GM20000 (cell line): ENCODE data around the gene DSTYK.

Experiments used
- DNase-seq: peaks from one replicate; pipeline ENCODE4 v3.0.0; 2012; ENCODE audit warnings: low spot score
- TF ChIP-seq, protein P1 (sequence below): IDR thresholded peaks from 2 replicates; pipeline ENCODE4 v1.5.1; 2012; ENCODE audit warnings: mild to moderate bottlenecking, control low read depth; ENCODE audit errors: extremely low read depth, missing control alignments

DSTYK gene, protein sequence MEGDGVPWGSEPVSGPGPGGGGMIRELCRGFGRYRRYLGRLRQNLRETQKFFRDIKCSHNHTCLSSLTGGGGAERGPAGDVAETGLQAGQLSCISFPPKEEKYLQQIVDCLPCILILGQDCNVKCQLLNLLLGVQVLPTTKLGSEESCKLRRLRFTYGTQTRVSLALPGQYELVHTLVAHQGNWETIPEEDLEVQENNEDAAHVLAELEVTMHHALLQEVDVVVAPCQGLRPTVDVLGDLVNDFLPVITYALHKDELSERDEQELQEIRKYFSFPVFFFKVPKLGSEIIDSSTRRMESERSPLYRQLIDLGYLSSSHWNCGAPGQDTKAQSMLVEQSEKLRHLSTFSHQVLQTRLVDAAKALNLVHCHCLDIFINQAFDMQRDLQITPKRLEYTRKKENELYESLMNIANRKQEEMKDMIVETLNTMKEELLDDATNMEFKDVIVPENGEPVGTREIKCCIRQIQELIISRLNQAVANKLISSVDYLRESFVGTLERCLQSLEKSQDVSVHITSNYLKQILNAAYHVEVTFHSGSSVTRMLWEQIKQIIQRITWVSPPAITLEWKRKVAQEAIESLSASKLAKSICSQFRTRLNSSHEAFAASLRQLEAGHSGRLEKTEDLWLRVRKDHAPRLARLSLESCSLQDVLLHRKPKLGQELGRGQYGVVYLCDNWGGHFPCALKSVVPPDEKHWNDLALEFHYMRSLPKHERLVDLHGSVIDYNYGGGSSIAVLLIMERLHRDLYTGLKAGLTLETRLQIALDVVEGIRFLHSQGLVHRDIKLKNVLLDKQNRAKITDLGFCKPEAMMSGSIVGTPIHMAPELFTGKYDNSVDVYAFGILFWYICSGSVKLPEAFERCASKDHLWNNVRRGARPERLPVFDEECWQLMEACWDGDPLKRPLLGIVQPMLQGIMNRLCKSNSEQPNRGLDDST

DNA sequence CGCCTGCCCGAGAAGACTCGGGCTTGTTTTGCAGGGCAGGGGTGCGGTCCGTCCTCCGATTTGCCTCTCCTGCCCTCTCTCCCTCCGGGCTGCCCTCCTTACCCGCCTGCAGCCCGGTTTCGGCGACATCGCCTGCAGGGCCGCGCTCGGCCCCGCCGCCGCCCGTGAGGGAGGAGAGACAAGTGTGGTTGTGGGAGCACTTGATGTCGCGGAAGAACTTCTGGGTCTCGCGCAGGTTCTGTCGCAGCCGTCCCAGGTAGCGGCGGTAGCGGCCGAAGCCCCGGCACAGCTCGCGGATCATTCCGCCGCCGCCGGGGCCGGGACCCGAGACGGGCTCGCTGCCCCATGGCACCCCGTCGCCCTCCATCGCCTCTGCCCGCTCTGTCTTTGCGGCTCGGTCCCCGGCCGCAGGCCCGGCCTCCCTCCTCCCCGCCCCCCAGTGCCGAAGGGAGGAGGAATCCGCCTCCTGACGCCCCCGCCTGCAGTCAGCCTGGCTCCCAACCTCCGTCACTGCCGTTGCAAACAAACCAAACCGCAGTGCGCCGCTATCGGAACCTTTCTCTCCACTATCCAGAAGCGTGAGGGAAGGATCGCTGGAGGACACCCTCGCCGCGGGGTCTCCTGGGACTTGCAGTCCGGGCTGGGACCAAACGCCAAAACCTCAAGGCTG, at the start of gene DSTYK:
DSTYK (minus strand) TSS at position 534 of the 670 bp plus-strand sequence; CDS start at position 367, 167 bp downstream.
- DNase-seq: peak; percentile 92
- TF ChIP-seq, protein P1, sequence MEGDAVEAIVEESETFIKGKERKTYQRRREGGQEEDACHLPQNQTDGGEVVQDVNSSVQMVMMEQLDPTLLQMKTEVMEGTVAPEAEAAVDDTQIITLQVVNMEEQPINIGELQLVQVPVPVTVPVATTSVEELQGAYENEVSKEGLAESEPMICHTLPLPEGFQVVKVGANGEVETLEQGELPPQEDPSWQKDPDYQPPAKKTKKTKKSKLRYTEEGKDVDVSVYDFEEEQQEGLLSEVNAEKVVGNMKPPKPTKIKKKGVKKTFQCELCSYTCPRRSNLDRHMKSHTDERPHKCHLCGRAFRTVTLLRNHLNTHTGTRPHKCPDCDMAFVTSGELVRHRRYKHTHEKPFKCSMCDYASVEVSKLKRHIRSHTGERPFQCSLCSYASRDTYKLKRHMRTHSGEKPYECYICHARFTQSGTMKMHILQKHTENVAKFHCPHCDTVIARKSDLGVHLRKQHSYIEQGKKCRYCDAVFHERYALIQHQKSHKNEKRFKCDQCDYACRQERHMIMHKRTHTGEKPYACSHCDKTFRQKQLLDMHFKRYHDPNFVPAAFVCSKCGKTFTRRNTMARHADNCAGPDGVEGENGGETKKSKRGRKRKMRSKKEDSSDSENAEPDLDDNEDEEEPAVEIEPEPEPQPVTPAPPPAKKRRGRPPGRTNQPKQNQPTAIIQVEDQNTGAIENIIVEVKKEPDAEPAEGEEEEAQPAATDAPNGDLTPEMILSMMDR: no peak

DNA sequence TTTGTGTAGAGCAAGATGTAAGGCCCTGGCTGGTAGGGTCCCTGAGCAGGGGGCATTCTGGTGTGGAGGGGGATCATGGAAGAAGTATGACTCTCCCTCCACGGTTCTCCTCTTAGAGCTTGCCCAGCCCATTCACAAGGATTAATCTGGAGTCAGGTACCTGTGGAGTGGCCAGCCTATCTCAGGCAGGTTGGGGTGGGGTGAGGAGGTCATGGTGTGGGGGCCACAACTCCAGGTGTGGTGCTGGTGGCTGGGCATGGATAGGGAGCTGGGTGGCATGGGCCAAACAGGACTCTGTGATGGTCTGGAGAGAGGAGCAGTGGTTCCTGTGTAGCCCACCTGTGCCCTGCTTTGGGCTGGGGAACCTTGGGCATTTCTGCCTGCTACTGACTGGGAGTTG, 48.5 kb upstream of the DSTYK start:
- no peak for DNase-seq
- TF ChIP-seq, protein P1: no peak

DNA sequence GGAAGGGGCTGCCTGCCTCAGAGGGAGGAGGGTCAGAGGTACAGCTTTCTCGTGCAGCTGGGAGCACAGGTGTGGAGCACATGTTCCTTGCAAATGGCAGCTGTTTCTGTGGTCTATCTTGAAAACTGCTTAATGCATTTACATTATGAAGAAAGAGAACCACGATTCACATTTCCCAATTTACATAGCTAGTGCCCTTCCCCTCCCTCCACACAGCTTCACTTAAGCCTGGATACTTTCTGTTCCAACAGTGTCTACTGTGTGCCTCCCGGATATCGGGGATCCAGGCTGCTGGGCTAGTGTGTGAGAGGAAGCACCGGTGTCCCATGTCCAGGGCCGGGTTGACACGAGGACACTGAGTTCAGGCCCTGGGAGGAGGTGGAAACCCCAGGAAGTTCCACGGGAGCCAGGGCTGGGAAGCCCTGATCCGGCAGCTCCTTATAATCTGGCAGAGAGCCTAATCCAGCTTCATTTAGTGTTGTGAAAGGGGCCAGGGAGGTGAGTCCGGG, 47.9 kb upstream of the DSTYK start:
- no peak for DNase-seq
- TF ChIP-seq, protein P1: no peak

DNA sequence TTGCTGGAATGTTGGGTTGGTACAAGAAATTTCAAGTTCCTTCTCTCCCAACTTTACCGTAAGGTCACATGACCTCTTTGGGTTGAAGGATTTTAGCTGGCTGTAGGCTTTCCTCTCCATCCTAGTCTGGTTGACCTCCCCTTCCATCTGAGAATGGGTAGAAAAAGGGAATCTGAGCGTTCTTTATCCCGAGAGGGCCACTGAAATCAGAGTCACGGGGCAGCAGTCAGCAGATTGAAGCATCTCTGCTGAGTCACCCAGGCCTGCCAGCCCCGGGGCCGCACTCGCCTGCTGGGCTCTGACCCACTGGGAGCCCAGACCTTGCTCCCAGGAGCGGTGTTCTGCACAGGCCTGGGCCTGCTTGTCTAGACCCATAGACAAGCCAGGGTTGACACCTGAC, 47.2 kb upstream of the DSTYK start:
- no peak for DNase-seq
- TF ChIP-seq, protein P1: no peak

DNA sequence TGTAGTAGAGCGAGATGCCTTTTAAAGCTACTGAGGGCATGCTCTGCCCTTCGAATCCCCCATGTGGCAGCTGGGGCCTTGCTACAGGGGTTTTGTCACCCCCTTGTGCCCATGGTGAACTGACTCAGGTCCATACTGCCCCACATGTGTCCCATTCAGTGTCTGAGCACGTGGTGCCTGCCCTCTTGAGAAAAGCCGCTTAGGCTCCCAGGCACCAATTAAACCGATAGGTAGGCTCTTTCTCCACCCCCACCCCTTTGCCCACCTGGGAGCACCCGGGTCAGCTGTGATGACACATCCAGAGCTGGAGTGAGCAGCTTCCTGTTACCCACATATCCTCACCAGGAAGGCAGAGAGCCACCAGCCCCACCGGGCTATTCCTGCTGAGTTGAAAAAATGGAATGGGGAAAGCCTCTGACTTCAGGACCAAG, 46.8 kb upstream of the DSTYK start:
- DNase-seq: no peak
- TF ChIP-seq, protein P1: no peak

DNA sequence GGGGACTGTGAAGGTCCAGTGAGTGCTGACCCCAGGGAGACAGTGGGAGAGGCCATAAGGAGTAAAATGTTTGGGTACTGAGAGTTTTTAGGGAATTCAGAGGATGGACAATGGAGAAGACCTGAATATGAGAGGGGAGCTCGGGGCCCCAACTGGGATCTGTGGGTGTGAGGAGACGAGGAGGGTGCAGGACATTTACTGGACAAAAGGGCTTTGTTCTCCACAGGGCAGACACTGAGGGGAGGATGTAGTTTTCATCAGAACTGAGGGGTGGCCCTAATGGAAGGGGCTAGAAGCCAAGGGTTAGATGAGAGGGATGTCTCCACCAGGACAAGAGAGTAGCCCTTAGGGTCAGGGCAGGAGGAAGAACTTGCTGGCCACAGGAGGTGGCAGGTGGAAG, 46.2 kb upstream of the DSTYK start:
- DNase-seq: no peak
- TF ChIP-seq, protein P1: no peak
